K562 (cell line): ENCODE data around the gene RO60. TPM values are rescaled to one million over a fixed set of nuclear protein-coding genes. Genes with fewer than 3 reads are reported as not detected.

Experiments
- ATAC-seq: fragments of 200-7000 bp; cut with Tn5 transposase; 3 replicates; pipeline ENCODE4 v1.9.1; 2020; ENCODE audit warnings: moderate library complexity
- BruUV-seq: library from RNA; stranded (reverse); fragments of 400-500 nt; replicated peaks from 2 replicates; lab custom pipeline; 2021; lab: Mats Ljungman, UMichigan
- CTCF ChIA-PET: fragments of 300-600 bp; formaldehyde crosslinking; extraction: SDS; loops from one replicate; lab custom pipeline; 2021; ENCODE audit warnings: low intra/inter-chr PET ratio; lab: Yijun Ruan, JAX
- POLR2A ChIA-PET: fragments of 300-600, 350-650 bp; sonication (Branson Sonifier 250); formaldehyde crosslinking; extraction: SDS; loops from one replicate; lab custom pipeline; 2021; ENCODE audit warnings: antibody characterized with exemption, inconsistent platforms; lab: Yijun Ruan, JAX
- DNase-seq, 4 experiments: peaks; one replicate each; pipeline versions ENCODE4 v3.0.0 to v3.0.0-alpha.2; 2011 to 2018; ENCODE audit warnings: low spot score in 3 of 4, mixed read lengths in 3 of 4; ENCODE audit errors: extremely low read depth in 1 of 4
- FAIRE-seq: peaks from 2 replicates; lab custom pipeline; 2011; peaks lifted over from hg19 to GRCh38; lab: Jason Lieb, UNC
- H2AFZ ChIP-seq: 2 replicates; pipeline ENCODE4 v1.6.0; 2011; ENCODE audit warnings: low read depth, low read length, control low read depth, inconsistent platforms
- H3K27ac ChIP-seq: fragments of 200-600 bp; 3 replicates; pipeline ENCODE4 v1.8.0; 2011; ENCODE audit warnings: low read depth, mild to moderate bottlenecking, control low read depth, inconsistent platforms, low read length, moderate library complexity, mixed read lengths; ENCODE audit errors: extremely low read depth
- H3K27me3 ChIP-seq, 2 experiments: fragments of 300-600 bp in 1 of 2; 2 replicates in 1 of 2; 3 replicates in 1 of 2; pipeline versions ENCODE4 v1.6.0 to v1.8.0; 2011; ENCODE audit warnings: inconsistent platforms in 2 of 2, low read length in 2 of 2, mild to moderate bottlenecking in 1 of 2, mixed read lengths in 1 of 2, moderate library complexity in 1 of 2; ENCODE audit not compliant: control insufficient read depth in 2 of 2, insufficient read depth in 2 of 2
- H3K36me3 ChIP-seq: fragments of 300-600 bp; 3 replicates; pipeline ENCODE4 v1.8.0; 2011; ENCODE audit warnings: mild to moderate bottlenecking, low read length, inconsistent platforms; ENCODE audit not compliant: control insufficient read depth, insufficient read depth
- H3K4me1 ChIP-seq, 2 experiments: fragments of 200-600 bp in 1 of 2; replicated peaks in 1 of 2; 2 replicates in 1 of 2; 3 replicates in 1 of 2; pipeline versions ENCODE4 v1.5.1 to v1.8.0; 2011; ENCODE audit warnings: inconsistent platforms in 2 of 2, low read length in 2 of 2, mild to moderate bottlenecking in 1 of 2, mixed read lengths in 1 of 2, moderate library complexity in 1 of 2; ENCODE audit not compliant: control insufficient read depth in 2 of 2, insufficient read depth in 2 of 2
- H3K4me2 ChIP-seq: 2 replicates; pipeline ENCODE4 v1.6.1; 2011; ENCODE audit warnings: low read length, control low read depth, inconsistent platforms, mixed read lengths; ENCODE audit not compliant: insufficient read depth
- H3K4me3 ChIP-seq: fragments of 200-600 bp; sonication (generic), shearing (Covaris generic); 2 replicates; pipeline ENCODE4 v1.5.1; 2016; ENCODE audit warnings: control low read depth, inconsistent platforms
- H3K79me2 ChIP-seq: fragments of 200-600 bp; 3 replicates; pipeline ENCODE4 v1.8.0; 2011; ENCODE audit warnings: low read length, inconsistent platforms; ENCODE audit not compliant: control insufficient read depth, insufficient read depth
- H3K9ac ChIP-seq, 2 experiments: 2 replicates each; pipeline versions ENCODE4 v1.6.0 to v1.6.1; 2011; ENCODE audit warnings: low read depth in 2 of 2, low read length in 2 of 2, control low read depth in 1 of 2, inconsistent platforms in 1 of 2, mild to moderate bottlenecking in 1 of 2, mixed read lengths in 1 of 2; ENCODE audit not compliant: insufficient read depth in 1 of 2
- H3K9me1 ChIP-seq: one replicate; pipeline ENCODE4 v1.6.0; 2011; ENCODE audit warnings: inconsistent platforms, mild to moderate bottlenecking, low read length, moderate library complexity; ENCODE audit not compliant: control insufficient read depth, insufficient read depth
- H3K9me3 ChIP-seq: replicated peaks from 2 replicates; pipeline ENCODE4 v1.5.1; 2011; ENCODE audit warnings: low read depth, low read length, inconsistent platforms; ENCODE audit not compliant: control insufficient read depth, insufficient read depth
- H4K20me1 ChIP-seq: replicated peaks from 2 replicates; pipeline ENCODE4 v1.6.1; 2011; ENCODE audit warnings: low read length, inconsistent platforms, mixed read lengths; ENCODE audit not compliant: control insufficient read depth, insufficient read depth
- BRCA1 ChIP-seq, 2 experiments: fragments of 450-650 bp in 1 of 2; sonication (generic) in 1 of 2; formaldehyde crosslinking in 1 of 2; IDR thresholded peaks; 2 replicates each; pipeline versions ENCODE4 v1.5.0 to v1.6.1; 2017 to 2020; ENCODE audit warnings: mild to moderate bottlenecking in 1 of 2, missing genetic modification reagents in 1 of 2
- HIVEP1 ChIP-seq: fragments of 250-450 bp; sonication (Bioruptor Pico); IDR thresholded peaks from 2 replicates; pipeline ENCODE4 v1.4.0; 2020; ENCODE audit warnings: mild to moderate bottlenecking
- PHB ChIP-seq: fragments of 250-450 bp; sonication (Bioruptor Pico); IDR thresholded peaks from 2 replicates; pipeline ENCODE4 v1.5.0; 2021
- XRCC4 ChIP-seq: IDR thresholded peaks from one replicate; pipeline ENCODE4 v1.6.1; 2011; ENCODE audit not compliant: insufficient read depth, insufficient read length; ENCODE audit errors: extremely low read depth
- ZNF175 ChIP-seq: fragments of 200-800 bp; sonication (Bioruptor generic); IDR thresholded peaks from 2 replicates; pipeline ENCODE4 v1.6.1; 2016; ENCODE audit warnings: low read depth, mild to moderate bottlenecking, missing genetic modification characterization, missing compliant biosample characterization
- ZNF232 ChIP-seq: sonication (generic); formaldehyde crosslinking; IDR thresholded peaks from 2 replicates; pipeline ENCODE4 v1.8.0; 2022; ENCODE audit warnings: mild to moderate bottlenecking, missing genetic modification reagents
- ZNF3 ChIP-seq: fragments of 250-450 bp; sonication (Bioruptor Pico); IDR thresholded peaks from 2 replicates; pipeline ENCODE4 v1.5.0; 2021; ENCODE audit warnings: mild to moderate bottlenecking, moderate library complexity
- ZZZ3 ChIP-seq: fragments of 450-650 bp; IDR thresholded peaks from 2 replicates; pipeline ENCODE4 v1.6.1; 2016; ENCODE audit warnings: antibody characterized with exemption, mild to moderate bottlenecking, moderate library complexity
- WGBS: fragments of 100-300 bp; shearing (Covaris generic); methylation state at CpG from one replicate; pipeline ENCODE4 v1.1.6; 2016; ENCODE audit warnings: low coverage, mixed read lengths; ENCODE audit not compliant: insufficient coverage; ENCODE audit errors: missing lambda C conversion rate; 5-methylcytosine and 5-hydroxymethylcytosine counted together
- in situ Hi-C: fragments of 300-500 bp; cut with MboI; formaldehyde crosslinking; loops from 4 replicates; pipeline ENCODE4 v1.15.0; 2018; ENCODE audit warnings: inconsistent platforms, mixed read lengths
- intact Hi-C: fragments of 100-400 bp; cut with micrococcal nuclease; formaldehyde crosslinking; loops from 2 replicates; pipeline ENCODE4 v1.14.2; 2022
- polyA plus RNA-seq, 8 experiments: library from polyadenylated mRNA; depleted of rRNA in 4 of 8; stranded (reverse) in 5 of 8; unstranded in 3 of 8; fragments of >200 nt; fragmentation: Nextera tagmentation in 2 of 8; fragmentation: Illumina TruSeq in 1 of 8; extraction: Ambion mirVana in 2 of 8; extraction: Trizol in 1 of 8; gene quantifications; 2 replicates each; pipeline versions ENCODE4 v1.2.1 to v1.2.3, GENCODE V29; 2011 to 2014; ENCODE audit warnings: inconsistent platforms in 1 of 8, missing spikeins in 1 of 8
- total RNA-seq, 7 experiments: library from RNA; depleted of rRNA in 6 of 7; stranded (reverse); fragments of >200 nt in 6 of 7; fragmentation: Illumina TruSeq in 2 of 7; extraction: Trizol in 2 of 7; gene quantifications; 2 replicates each; pipeline versions ENCODE4 v1.2.1 to v1.2.3, GENCODE V29; 2011 to 2021; ENCODE audit warnings: low replicate concordance in 1 of 7
- TF ChIP-seq, protein P1 (sequence below), 3 experiments: fragments of 200-800 bp in 1 of 3; sonication (Bioruptor generic) in 1 of 3; sonication (generic) in 1 of 3; formaldehyde crosslinking in 1 of 3; IDR thresholded peaks; 2 replicates each; pipeline versions ENCODE4 v1.6.1 to v1.8.0; 2016 to 2022; ENCODE audit warnings: mild to moderate bottlenecking in 2 of 3, missing compliant biosample characterization in 2 of 3, missing genetic modification characterization in 2 of 3, missing genetic modification reagents in 1 of 3
- TF ChIP-seq, protein P2 (sequence below), 2 experiments: fragments of 450-650 bp in 1 of 2; sonication (generic) in 1 of 2; formaldehyde crosslinking; conservative IDR thresholded peaks; 2 replicates each; pipeline versions ENCODE4 v1.4.0 to v1.8.1; 2020 to 2022; ENCODE audit warnings: mild to moderate bottlenecking in 1 of 2, missing genetic modification reagents in 1 of 2

RO60 gene
- total and polyA plus RNA-seq, 9 of the 15 experiments (the other 6 are each of a cell fraction or from before 2014, with no cell fraction given): 24.9 to 187 (median 101) TPM

DNA sequence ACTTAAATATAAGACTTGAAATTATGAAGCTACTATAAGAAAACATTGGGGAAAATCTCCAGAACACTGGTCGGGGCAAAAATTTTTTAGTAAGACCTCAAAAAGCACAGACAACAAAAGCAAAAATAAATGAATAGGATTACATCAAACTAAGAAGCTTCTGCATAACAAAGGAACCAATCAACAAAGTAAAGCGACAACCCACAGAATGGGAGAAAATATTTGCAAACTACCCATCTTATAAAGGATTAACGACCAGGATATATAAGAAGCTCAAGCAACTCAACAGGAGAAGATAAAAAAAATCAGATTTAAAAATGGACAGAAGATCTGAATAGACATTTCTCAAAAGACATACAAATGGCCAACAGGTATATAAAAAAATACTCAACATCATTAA, 19.4 kb upstream of the RO60 start:
- Histone ChIP-seq H3K4me2 (no peak overlapping the region), H3K4me3 (no peak overlapping the region), H3K36me3 (peaks cover 73% of the 10 kb centered on the region), H3K27me3 (no peaks in the 10 kb centered on the region), H3K27ac (no peak overlapping the region), H4K20me1 (0 out of 2 replicates have a peak, but pooled peaks cover 4% of the 10 kb centered on the region), H2AFZ (no peak overlapping the region), H3K9me3 (no peaks in the 10 kb centered on the region), H3K9me1 (peaks cover 4% of the 10 kb centered on the region), H3K9ac (no peak overlapping the region), H3K4me1 (peaks cover 0 to 2% of the 10 kb centered on the region in 2 experiments; a peak in 1 of 5 replicates), H3K79me2 (peaks cover 93% of the 10 kb centered on the region)
- ATAC-seq: no peak
- whole genome bisulfite sequencing: 92% methylated on average over 3 of the region's 3 CpGs
- FAIRE-seq: no peak
- DNase-seq: no peak
- intact Hi-C loops: no loop called here
- no TSS peak for BruUV-seq
- no peak for TF ChIP-seq XRCC4
- TF ChIP-seq ZNF3 (CRISPR knock-in tag): no peak
- no peak for TF ChIP-seq HIVEP1 (CRISPR knock-in tag)
- TF ChIP-seq ZNF232 (CRISPR knock-in tag): no peak
- TF ChIP-seq BRCA1 (IDR thresholded peaks at IDR 0.05): no peak
- no peak for TF ChIP-seq BRCA1 (CRISPR knock-in tag; IDR thresholded peaks at IDR 0.05)
- no peak for TF ChIP-seq ZNF175 (CRISPR knock-in tag)
- no peak for TF ChIP-seq ZZZ3
- TF ChIP-seq, protein P1, sequence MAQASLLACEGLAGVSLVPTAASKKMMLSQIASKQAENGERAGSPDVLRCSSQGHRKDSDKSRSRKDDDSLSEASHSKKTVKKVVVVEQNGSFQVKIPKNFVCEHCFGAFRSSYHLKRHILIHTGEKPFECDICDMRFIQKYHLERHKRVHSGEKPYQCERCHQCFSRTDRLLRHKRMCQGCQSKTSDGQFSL (CRISPR knock-in tag; IDR thresholded peaks at IDR 0.05): no peak
- TF ChIP-seq, protein P1 (tag; IDR thresholded peaks at IDR 0.05): no peak
- TF ChIP-seq, protein P2, sequence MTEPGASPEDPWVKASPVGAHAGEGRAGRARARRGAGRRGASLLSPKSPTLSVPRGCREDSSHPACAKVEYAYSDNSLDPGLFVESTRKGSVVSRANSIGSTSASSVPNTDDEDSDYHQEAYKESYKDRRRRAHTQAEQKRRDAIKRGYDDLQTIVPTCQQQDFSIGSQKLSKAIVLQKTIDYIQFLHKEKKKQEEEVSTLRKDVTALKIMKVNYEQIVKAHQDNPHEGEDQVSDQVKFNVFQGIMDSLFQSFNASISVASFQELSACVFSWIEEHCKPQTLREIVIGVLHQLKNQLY (CRISPR knock-in tag; conservative IDR thresholded peaks at IDR 0.05): no peak
- TF ChIP-seq PHB: no peak
- ChIA-PET CTCF (no interaction called here), POLR2A (interaction anchor here (0.9 to 4.4 kb wide), 2 partner anchors 10 to 18 kb away, joined by 4 to 23 read pairs; partner anchors contain the start of genes RO60 and UCHL5)
- in situ Hi-C loops: no loop called here
